ENCODE results near the gene BRI3. TPM values are rescaled to one million over a fixed set of nuclear protein-coding genes. Genes with fewer than 3 reads are reported as not detected.

Gene BRI3
- polyA plus RNA-seq, 1 donor (not counting 4 experiments of a cell fraction or from before 2014, with no cell fraction given), result 121 TPM

DNA sequence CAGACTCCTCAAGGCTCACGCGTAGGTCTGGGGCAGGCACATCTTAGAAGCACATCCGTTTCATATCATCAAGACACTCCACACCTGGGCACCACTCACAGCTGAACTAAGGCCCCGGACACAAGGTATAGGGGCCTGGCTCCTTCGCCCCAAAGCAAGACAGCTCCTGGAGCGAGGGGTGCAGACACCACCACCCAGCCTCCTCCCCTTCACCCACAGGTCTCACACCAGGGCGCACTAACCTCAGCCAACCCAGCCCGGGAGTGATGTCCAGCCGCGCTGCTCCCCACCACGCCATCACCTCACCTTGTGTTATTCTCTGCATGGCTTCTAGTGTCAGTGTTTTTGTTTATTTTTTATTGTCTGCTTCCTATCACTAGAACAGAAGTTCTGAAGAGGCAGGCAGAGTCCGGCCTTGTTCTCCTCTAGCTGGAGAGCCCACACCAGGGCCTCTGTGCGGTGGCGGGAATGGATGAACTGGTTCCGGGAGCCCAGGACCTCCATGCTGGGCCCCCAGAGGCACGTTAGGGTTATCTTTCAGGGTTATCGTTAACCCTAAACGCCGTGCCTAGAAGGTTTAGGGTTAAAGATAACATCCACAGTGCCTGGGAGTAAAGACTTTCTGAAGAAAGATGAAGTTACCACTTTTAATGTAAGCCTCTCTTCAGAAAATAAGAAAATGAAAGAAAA lies 21.8 kb downstream of the BRI3 start:
- TF ChIP-seq, protein P1, sequence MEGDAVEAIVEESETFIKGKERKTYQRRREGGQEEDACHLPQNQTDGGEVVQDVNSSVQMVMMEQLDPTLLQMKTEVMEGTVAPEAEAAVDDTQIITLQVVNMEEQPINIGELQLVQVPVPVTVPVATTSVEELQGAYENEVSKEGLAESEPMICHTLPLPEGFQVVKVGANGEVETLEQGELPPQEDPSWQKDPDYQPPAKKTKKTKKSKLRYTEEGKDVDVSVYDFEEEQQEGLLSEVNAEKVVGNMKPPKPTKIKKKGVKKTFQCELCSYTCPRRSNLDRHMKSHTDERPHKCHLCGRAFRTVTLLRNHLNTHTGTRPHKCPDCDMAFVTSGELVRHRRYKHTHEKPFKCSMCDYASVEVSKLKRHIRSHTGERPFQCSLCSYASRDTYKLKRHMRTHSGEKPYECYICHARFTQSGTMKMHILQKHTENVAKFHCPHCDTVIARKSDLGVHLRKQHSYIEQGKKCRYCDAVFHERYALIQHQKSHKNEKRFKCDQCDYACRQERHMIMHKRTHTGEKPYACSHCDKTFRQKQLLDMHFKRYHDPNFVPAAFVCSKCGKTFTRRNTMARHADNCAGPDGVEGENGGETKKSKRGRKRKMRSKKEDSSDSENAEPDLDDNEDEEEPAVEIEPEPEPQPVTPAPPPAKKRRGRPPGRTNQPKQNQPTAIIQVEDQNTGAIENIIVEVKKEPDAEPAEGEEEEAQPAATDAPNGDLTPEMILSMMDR (optimal IDR thresholded peaks at IDR 0.05 in 1 of 3, IDR thresholded peaks at IDR 0.05 in 1 of 3, conservative IDR thresholded peaks at IDR 0.05 in 1 of 3; ENCODE audit: extremely low read depth in 1 of 3, insufficient read depth in 2 of 3, low read length in 3 of 3), result no peak
- TF ChIP-seq EZH2 (IDR thresholded peaks at IDR 0.05; ENCODE audit: low read length), result no peak
- no peak for DNase-seq (ENCODE audit: low read depth, low spot score)
- no peaks in the 10 kb centered on the region for H3K27me3 ChIP-seq (ENCODE audit: control insufficient read depth, extremely low read depth, insufficient read depth, low read length)
- H4K20me1 ChIP-seq (ENCODE audit: control insufficient read depth, extremely low read depth, insufficient read depth, low read length), result no peaks in the 10 kb centered on the region
- H3K36me3 ChIP-seq (ENCODE audit: control insufficient read depth in 2 of 2, extremely low read depth in 1 of 2, insufficient read depth in 2 of 2, low read length in 2 of 2), result peaks cover 40 to 57% of the 10 kb centered on the region in 2 experiments
- dilution Hi-C loops (cut with MboI; ENCODE audit: extremely low pct_ligation_motif_present, low sequenced_read_pairs), result no loop called here
- peaks cover 2% of the 10 kb centered on the region for H3K79me2 ChIP-seq (ENCODE audit: control insufficient read depth, insufficient read depth, low read length)
- H3K9me3 ChIP-seq (ENCODE audit: control insufficient read depth, low read depth, low read length), result no peaks in the 10 kb centered on the region
- no peak overlapping the region for H3K4me3 ChIP-seq (ENCODE audit: control insufficient read depth in 2 of 3, extremely low read depth in 1 of 3, insufficient read depth in 2 of 3, low read depth in 1 of 3, low read length in 3 of 3)
- H3K9me1 ChIP-seq (ENCODE audit: control insufficient read depth, extremely low read depth, insufficient read depth, low read length), result no peaks in the 10 kb centered on the region
- no peaks in the 10 kb centered on the region for H3K4me1 ChIP-seq (ENCODE audit: control insufficient read depth, extremely low read depth, insufficient read depth, low read length)
- no peak overlapping the region for H3K9ac ChIP-seq (ENCODE audit: control insufficient read depth, extremely low read depth, insufficient read depth, low read length)
- no peak overlapping the region for H3K4me2 ChIP-seq (ENCODE audit: control insufficient read depth, extremely low read depth, insufficient read depth, low read depth, low read length)
- FAIRE-seq, result no peak
- no peak overlapping the region for H2AFZ ChIP-seq (ENCODE audit: control insufficient read depth, low read length)
- no peak overlapping the region for H3K27ac ChIP-seq (ENCODE audit: control insufficient read depth, insufficient read depth, low read length)

DNA sequence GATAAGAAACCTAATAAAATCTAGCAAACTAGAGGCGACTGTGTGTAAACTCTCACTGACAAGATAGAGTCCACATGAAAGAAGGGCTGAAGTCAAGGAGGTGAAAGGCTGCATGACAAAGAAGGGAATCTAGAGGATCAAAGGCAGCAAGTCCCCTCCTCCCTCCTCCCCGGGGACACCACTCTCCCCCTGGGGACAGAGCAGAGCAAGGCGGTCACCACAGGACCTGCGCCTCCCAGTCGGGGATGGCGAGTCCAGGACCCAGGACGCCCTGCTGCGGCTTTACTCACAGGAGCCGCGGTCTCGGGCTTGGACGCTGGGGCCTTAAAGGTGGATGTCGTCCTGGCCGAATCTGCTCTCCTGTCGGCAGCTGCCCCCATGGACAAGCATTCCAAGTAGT lies 22.4 kb downstream of the BRI3 start:
- peaks cover 40 to 55% of the 10 kb centered on the region in 2 experiments for H3K36me3 ChIP-seq (ENCODE audit: control insufficient read depth in 2 of 2, extremely low read depth in 1 of 2, insufficient read depth in 2 of 2, low read length in 2 of 2)
- no peaks in the 10 kb centered on the region for H3K4me1 ChIP-seq (ENCODE audit: control insufficient read depth, extremely low read depth, insufficient read depth, low read length)
- no peaks in the 10 kb centered on the region for H3K9me1 ChIP-seq (ENCODE audit: control insufficient read depth, extremely low read depth, insufficient read depth, low read length)
- H3K27ac ChIP-seq (ENCODE audit: control insufficient read depth, insufficient read depth, low read length), result no peak overlapping the region
- H3K4me2 ChIP-seq (ENCODE audit: control insufficient read depth, extremely low read depth, insufficient read depth, low read depth, low read length), result no peak overlapping the region
- dilution Hi-C loops (cut with MboI; ENCODE audit: extremely low pct_ligation_motif_present, low sequenced_read_pairs), result no loop called here
- no peak overlapping the region for H2AFZ ChIP-seq (ENCODE audit: control insufficient read depth, low read length)
- FAIRE-seq (no peak), DNase-seq (ENCODE audit: low read depth, low spot score) (no peak)
- no peaks in the 10 kb centered on the region for H3K9me3 ChIP-seq (ENCODE audit: control insufficient read depth, low read depth, low read length)
- H3K9ac ChIP-seq (ENCODE audit: control insufficient read depth, extremely low read depth, insufficient read depth, low read length), result no peak overlapping the region
- TF ChIP-seq, protein P1 (optimal IDR thresholded peaks at IDR 0.05 in 1 of 3, IDR thresholded peaks at IDR 0.05 in 1 of 3, conservative IDR thresholded peaks at IDR 0.05 in 1 of 3; ENCODE audit: extremely low read depth in 1 of 3, insufficient read depth in 2 of 3, low read length in 3 of 3), result no peak
- TF ChIP-seq EZH2 (IDR thresholded peaks at IDR 0.05; ENCODE audit: low read length), result no peak
- no peaks in the 10 kb centered on the region for H4K20me1 ChIP-seq (ENCODE audit: control insufficient read depth, extremely low read depth, insufficient read depth, low read length)
- peaks cover 2% of the 10 kb centered on the region for H3K79me2 ChIP-seq (ENCODE audit: control insufficient read depth, insufficient read depth, low read length)
- no peaks in the 10 kb centered on the region for H3K27me3 ChIP-seq (ENCODE audit: control insufficient read depth, extremely low read depth, insufficient read depth, low read length)
- no peak overlapping the region for H3K4me3 ChIP-seq (ENCODE audit: control insufficient read depth in 2 of 3, extremely low read depth in 1 of 3, insufficient read depth in 2 of 3, low read depth in 1 of 3, low read length in 3 of 3)
